SK-N-SH treated with all-trans-retinoic acid at 6 μM for 48 hours (cell line): Measurements from ENCODE around the gene NEK10.

Source experiments
- ATAC-seq: fragments of 200-7000 bp; cut with Tn5 transposase; 3 replicates; pipeline ENCODE4 v1.9.1; 2020; ENCODE audit warnings: mild to moderate bottlenecking, moderate library complexity
- ARNTL ChIP-seq: fragments of 450-650 bp; formaldehyde crosslinking; IDR thresholded peaks from 2 replicates; pipeline ENCODE4 v1.5.0; 2020; ENCODE audit warnings: low read depth, mild to moderate bottlenecking, moderate library complexity, borderline replicate concordance
- BACH2 ChIP-seq: fragments of 250-450 bp; sonication (Bioruptor Pico); IDR thresholded peaks from 2 replicates; pipeline ENCODE4 v1.9.0; 2021; ENCODE audit warnings: mild to moderate bottlenecking, borderline replicate concordance
- CREB5 ChIP-seq: fragments of 250-450 bp; sonication (Bioruptor Pico); IDR thresholded peaks from 2 replicates; pipeline ENCODE4 v1.5.1; 2020; ENCODE audit warnings: low read depth, mild to moderate bottlenecking, moderate library complexity
- CSDC2 ChIP-seq: fragments of 250-450 bp; sonication (Bioruptor Pico); IDR thresholded peaks from 2 replicates; pipeline ENCODE4 v1.5.0; 2020; ENCODE audit warnings: mild to moderate bottlenecking, moderate library complexity
- CSRNP3 ChIP-seq: fragments of 250-450 bp; sonication (Bioruptor Pico); IDR thresholded peaks from 2 replicates; pipeline ENCODE4 v1.5.1; 2021; ENCODE audit warnings: mild to moderate bottlenecking, moderate library complexity
- ESRRG ChIP-seq: fragments of 250-450 bp; sonication (Bioruptor Pico); IDR thresholded peaks from 2 replicates; pipeline ENCODE4 v1.6.1; 2021; ENCODE audit warnings: mild to moderate bottlenecking
- ISL1 ChIP-seq: fragments of 250-450 bp; sonication (Bioruptor Pico); IDR thresholded peaks from 2 replicates; pipeline ENCODE4 v2.1.2; 2022; ENCODE audit warnings: mild to moderate bottlenecking, moderate library complexity
- PATZ1 ChIP-seq: fragments of 250-450 bp; sonication (Bioruptor Pico); IDR thresholded peaks from 2 replicates; pipeline ENCODE4 v1.8.0; 2020; ENCODE audit warnings: mild to moderate bottlenecking, moderate library complexity, borderline replicate concordance
- POU6F1 ChIP-seq: fragments of 250-450 bp; sonication (Bioruptor Pico); IDR thresholded peaks from 2 replicates; pipeline ENCODE4 v1.8.0; 2021; ENCODE audit warnings: low read depth, mild to moderate bottlenecking, moderate library complexity, borderline replicate concordance
- PPARA ChIP-seq: fragments of 250-450 bp; sonication (Bioruptor Pico); IDR thresholded peaks from 2 replicates; pipeline ENCODE4 v1.5.0; 2020; ENCODE audit warnings: mild to moderate bottlenecking, borderline replicate concordance
- RARB ChIP-seq: fragments of 250-450 bp; sonication (Bioruptor Pico); IDR thresholded peaks from 2 replicates; pipeline ENCODE4 v1.8.0; 2021; ENCODE audit warnings: mild to moderate bottlenecking, moderate library complexity
- TOX ChIP-seq: fragments of 250-450 bp; sonication (Bioruptor Pico); IDR thresholded peaks from 2 replicates; pipeline ENCODE4 v1.8.0; 2021; ENCODE audit warnings: mild to moderate bottlenecking, moderate library complexity, borderline replicate concordance
- TSHZ2 ChIP-seq: fragments of 250-450 bp; sonication (Bioruptor Pico); IDR thresholded peaks from 2 replicates; pipeline ENCODE4 v1.5.0; 2020; ENCODE audit warnings: mild to moderate bottlenecking, moderate library complexity
- ZC3H10 ChIP-seq: fragments of 250-450 bp; sonication (Bioruptor Pico); IDR thresholded peaks from 2 replicates; pipeline ENCODE4 v1.5.1; 2021; ENCODE audit warnings: mild to moderate bottlenecking, moderate library complexity
- ZFP3 ChIP-seq: fragments of 250-450 bp; sonication (Bioruptor Pico); IDR thresholded peaks from 2 replicates; pipeline ENCODE4 v1.5.0; 2020; ENCODE audit warnings: mild to moderate bottlenecking, moderate library complexity
- ZFP30 ChIP-seq: fragments of 450-650 bp; formaldehyde crosslinking; IDR thresholded peaks from 2 replicates; pipeline ENCODE4 v1.5.0; 2022; ENCODE audit warnings: mild to moderate bottlenecking, moderate library complexity
- ZNF565 ChIP-seq: fragments of 450-650 bp; formaldehyde crosslinking; conservative IDR thresholded peaks from 2 replicates; pipeline ENCODE4 v1.5.0; 2020; ENCODE audit warnings: low read depth, mild to moderate bottlenecking, moderate library complexity

NEK10 gene

GRCh38 chr3:27325419-27325818 lies 43.8 kb downstream of the NEK10 start:
- peak; percentile 16; the same call in 1 of the 3 replicates for ATAC-seq
- TF ChIP-seq PATZ1 (CRISPR knock-in tag) (no peak), ISL1 (CRISPR knock-in tag) (no peak), CREB5 (CRISPR knock-in tag) (no peak), ZFP30 (CRISPR knock-in tag) (no peak), ZC3H10 (CRISPR knock-in tag) (no peak), ESRRG (CRISPR knock-in tag) (no peak), CSRNP3 (no peak), PPARA (CRISPR knock-in tag) (no peak), ARNTL (CRISPR knock-in tag) (no peak)

GRCh38 chr3:27324686-27325085 lies 44.5 kb downstream of the NEK10 start:
- TF ChIP-seq ZNF565 (CRISPR knock-in tag) = no peak
- no peak for TF ChIP-seq RARB (CRISPR knock-in tag)
- TF ChIP-seq PPARA (CRISPR knock-in tag) = no peak
- no peak for TF ChIP-seq CSRNP3
- TF ChIP-seq BACH2 = no peak
- TF ChIP-seq CSDC2 = no peak
- TF ChIP-seq ZFP30 (CRISPR knock-in tag) = no peak
- no peak for TF ChIP-seq POU6F1 (CRISPR knock-in tag)
- TF ChIP-seq CREB5 (CRISPR knock-in tag) = no peak
- TF ChIP-seq ZFP3 (CRISPR knock-in tag) = no peak
- no peak for TF ChIP-seq ISL1 (CRISPR knock-in tag)
- no peak for TF ChIP-seq ZC3H10 (CRISPR knock-in tag)
- TF ChIP-seq ARNTL (CRISPR knock-in tag) = no peak
- ATAC-seq = no peak

- no peak for ATAC-seq
Observed at GRCh38 chr3:27323087-27323570, 46.1 kb downstream of the NEK10 start.

More at GRCh38 chr3:27323087-27323570, 46.1 kb downstream of the NEK10 start:
- TF ChIP-seq CSDC2 (no peak), TSHZ2 (no peak), ISL1 (CRISPR knock-in tag) (no peak), TOX (no peak), POU6F1 (CRISPR knock-in tag) (no peak), ZFP3 (CRISPR knock-in tag) (no peak), BACH2 (no peak), ZFP30 (CRISPR knock-in tag) (no peak)
